Pons (tissue), 1 donor: ENCODE measurements around the gene NRP2.

Experiments used
- DNase-seq: peaks from one replicate; pipeline ENCODE4 v3.0.0-alpha.2; 2016; ENCODE audit warnings: low spot score

NRP2 gene

GRCh38 chr2:205775097-205775877 is 93.0 kb downstream of the NRP2 start:
- no peak for DNase-seq

- no peak for DNase-seq
Measured at GRCh38 chr2:205776139-205776538, 93.8 kb downstream of the NRP2 start.

- no peak for DNase-seq
Measured at GRCh38 chr2:205776720-205777119, 94.4 kb downstream of the NRP2 start.

- no peak for DNase-seq
Measured at GRCh38 chr2:205778356-205778755, 96.1 kb downstream of the NRP2 start.

- no peak for DNase-seq
Measured at GRCh38 chr2:205780645-205781044, 98.3 kb downstream of the NRP2 start.

GRCh38 chr2:205781244-205781931 is 99.1 kb downstream of the NRP2 start:
- no peak for DNase-seq

GRCh38 chr2:205782941-205783340 is 100.6 kb downstream of the NRP2 start:
- no peak for DNase-seq

- no peak for DNase-seq
Measured at GRCh38 chr2:205783872-205784499, 101.7 kb downstream of the NRP2 start.

- DNase-seq: no peak
Measured at GRCh38 chr2:205785507-205786260, 103.4 kb downstream of the NRP2 start.

GRCh38 chr2:205786976-205787375 is 104.7 kb downstream of the NRP2 start:
- no peak for DNase-seq

GRCh38 chr2:205787761-205788160 is 105.5 kb downstream of the NRP2 start:
- DNase-seq: no peak

GRCh38 chr2:205789906-205790305 is 107.6 kb downstream of the NRP2 start:
- no peak for DNase-seq

GRCh38 chr2:205792908-205793307 is 110.6 kb downstream of the NRP2 start:
- no peak for DNase-seq

- no peak for DNase-seq
Measured at GRCh38 chr2:205796805-205797313, 114.6 kb downstream of the NRP2 start.

- no peak for DNase-seq
Measured at GRCh38 chr2:205797866-205798265, 115.6 kb downstream of the NRP2 start.

- DNase-seq: no peak
Measured at GRCh38 chr2:205800224-205800623, 117.9 kb downstream of the NRP2 start.

GRCh38 chr2:205800773-205801172 is 118.5 kb downstream of the NRP2 start:
- no peak for DNase-seq

GRCh38 chr2:205802065-205802464 is 119.8 kb downstream of the NRP2 start:
- DNase-seq: no peak

- no peak for DNase-seq
Measured at GRCh38 chr2:205802941-205803340, 120.6 kb downstream of the NRP2 start.

- no peak for DNase-seq
Measured at GRCh38 chr2:205803500-205803899, 121.2 kb downstream of the NRP2 start.

GRCh38 chr2:205805136-205805535 is 122.8 kb downstream of the NRP2 start:
- no peak for DNase-seq
